NCI-H82 (cell line): Measurements from ENCODE around the gene LZTR1.
"Not testable (repeated sequence)": the region's sequence is repeated elsewhere in the genome, so short reads cannot be mapped to it uniquely, and the experiment has no call there.

ENCODE experiments used
- DNase-seq: peaks from one replicate; lab custom pipeline; 2025; lab: John Stamatoyannopoulos, UW

The LZTR1 gene

GRCh38 chr22:20981787-20982562, at the start of gene LZTR1:
LZTR1 (plus strand) TSS chr22:20982297; CDS start chr22:20982372, 75 bp downstream.
- peak; percentile 81 for DNase-seq

GRCh38 chr22:20933910-20934309, 48.2 kb upstream of the LZTR1 start:
- no peak for DNase-seq

GRCh38 chr22:20935049-20935448, 47.0 kb upstream of the LZTR1 start:
- DNase-seq, result not testable (repeated sequence)

GRCh38 chr22:20935780-20936539, 46.1 kb upstream of the LZTR1 start:
- DNase-seq, result not testable (repeated sequence)

GRCh38 chr22:20937031-20937793, 44.9 kb upstream of the LZTR1 start:
- no peak for DNase-seq

- DNase-seq, result no peak
Observed at GRCh38 chr22:20937794-20938671, 44.1 kb upstream of the LZTR1 start.

- DNase-seq, result not testable (repeated sequence)
Observed at GRCh38 chr22:20939457-20940185, 42.5 kb upstream of the LZTR1 start.

GRCh38 chr22:20940186-20940651, 41.9 kb upstream of the LZTR1 start:
- DNase-seq, result no peak

GRCh38 chr22:20940904-20941385, 41.2 kb upstream of the LZTR1 start:
- no peak for DNase-seq

GRCh38 chr22:20942203-20942902, 39.7 kb upstream of the LZTR1 start:
- not testable (repeated sequence) for DNase-seq

GRCh38 chr22:20943104-20943933, 38.8 kb upstream of the LZTR1 start:
- no peak for DNase-seq

GRCh38 chr22:20944042-20944441, 38.1 kb upstream of the LZTR1 start:
- DNase-seq, result no peak

GRCh38 chr22:20945578-20945934, 36.5 kb upstream of the LZTR1 start:
- DNase-seq, result no peak

- no peak for DNase-seq
Observed at GRCh38 chr22:20946080-20946986, 35.8 kb upstream of the LZTR1 start.

GRCh38 chr22:20946991-20947390, 35.1 kb upstream of the LZTR1 start:
- no peak for DNase-seq

GRCh38 chr22:20948450-20948849, 33.6 kb upstream of the LZTR1 start:
- no peak for DNase-seq

GRCh38 chr22:20948989-20949388, 33.1 kb upstream of the LZTR1 start:
- no peak for DNase-seq

- no peak for DNase-seq
Observed at GRCh38 chr22:20949698-20950183, 32.4 kb upstream of the LZTR1 start.
